ENCODE data around the gene TMCO4. TPM values are rescaled to one million over a fixed set of nuclear protein-coding genes. Genes with fewer than 3 reads are reported as not detected.

TMCO4 gene
- total RNA-seq, 1 donor from 2014 or later, result 5.7 TPM

DNA sequence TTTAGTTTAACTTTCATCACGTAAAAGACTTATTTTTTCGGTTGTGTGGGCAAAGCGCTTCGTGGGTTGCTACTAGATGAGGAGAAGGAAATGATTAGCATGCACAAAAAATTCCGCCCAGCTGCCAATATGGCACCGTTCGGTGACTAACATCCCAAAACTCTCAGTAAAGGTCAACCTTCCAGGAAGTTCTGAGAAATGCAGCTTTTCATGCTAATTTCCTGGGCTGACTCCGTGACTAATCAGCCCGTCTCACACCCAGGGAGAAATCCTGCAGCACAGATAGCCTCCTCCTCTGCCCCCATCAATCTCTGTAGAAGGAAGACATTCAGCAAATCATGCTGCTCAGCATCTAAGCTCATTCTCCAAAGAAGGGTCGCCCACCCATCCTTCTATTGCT lies 34.1 kb downstream of the TMCO4 start:
- no peak overlapping the region for H3K4me3 ChIP-seq
- peaks cover 8 to 12% of the 10 kb centered on the region in 2 donors for H3K36me3 ChIP-seq
- peak overlapping the region; percentile 65 to 76 for H3K27ac ChIP-seq
- peaks cover 0 to 5% of the 10 kb centered on the region in 2 donors for H3K4me1 ChIP-seq
- intact Hi-C loops (cut with DNase I), result loop anchor here (1.0 to 5.0 kb wide), 3 partner anchors 10 to 48 kb away; no protein-coding TSS in a partner anchor
- peak in 1 of 2 donors; percentile 78 for DNase-seq (ENCODE audit: low spot score in 2 of 2)
- no peaks in the 10 kb centered on the region for H3K27me3 ChIP-seq
- no peaks in the 10 kb centered on the region for H3K9me3 ChIP-seq
- TF ChIP-seq CTCF (IDR thresholded peaks at IDR 0.05), result no peak

DNA sequence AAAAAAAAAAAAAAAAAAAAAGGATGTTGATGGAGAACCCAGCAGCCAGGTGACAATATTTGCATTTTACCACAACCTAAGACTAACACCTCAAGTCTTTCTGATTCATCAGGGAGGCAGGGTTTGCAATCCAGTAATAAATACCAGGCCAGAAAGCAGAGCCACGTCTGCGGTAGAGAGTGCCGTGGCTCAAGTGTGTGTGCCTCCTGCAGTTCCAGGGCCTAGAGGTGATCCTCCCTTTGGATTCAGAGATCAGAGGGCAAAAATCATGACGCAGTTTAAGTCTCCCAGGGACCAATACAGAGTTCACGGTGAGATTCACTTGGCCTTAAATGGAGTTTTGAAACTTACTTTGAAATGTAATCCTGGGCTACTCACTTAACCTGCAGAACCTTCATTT lies 34.9 kb downstream of the TMCO4 start:
- H3K9me3 ChIP-seq, result no peaks in the 10 kb centered on the region
- H3K4me1 ChIP-seq, result peaks cover 0 to 5% of the 10 kb centered on the region in 2 donors
- DNase-seq (ENCODE audit: low spot score in 2 of 2), result no peak
- peaks cover under 1 to 6% of the 10 kb centered on the region in 2 donors for H3K36me3 ChIP-seq
- H3K27ac ChIP-seq, result peak overlapping the region; percentile 47 to 49
- intact Hi-C loops (cut with DNase I), result loop anchor here (1.0 to 5.0 kb wide), 4 partner anchors 10 to 48 kb away; partner anchors contain the start of gene TMCO4
- TF ChIP-seq CTCF (IDR thresholded peaks at IDR 0.05), result no peak
- no peaks in the 10 kb centered on the region for H3K27me3 ChIP-seq
- H3K4me3 ChIP-seq, result no peak overlapping the region

DNA sequence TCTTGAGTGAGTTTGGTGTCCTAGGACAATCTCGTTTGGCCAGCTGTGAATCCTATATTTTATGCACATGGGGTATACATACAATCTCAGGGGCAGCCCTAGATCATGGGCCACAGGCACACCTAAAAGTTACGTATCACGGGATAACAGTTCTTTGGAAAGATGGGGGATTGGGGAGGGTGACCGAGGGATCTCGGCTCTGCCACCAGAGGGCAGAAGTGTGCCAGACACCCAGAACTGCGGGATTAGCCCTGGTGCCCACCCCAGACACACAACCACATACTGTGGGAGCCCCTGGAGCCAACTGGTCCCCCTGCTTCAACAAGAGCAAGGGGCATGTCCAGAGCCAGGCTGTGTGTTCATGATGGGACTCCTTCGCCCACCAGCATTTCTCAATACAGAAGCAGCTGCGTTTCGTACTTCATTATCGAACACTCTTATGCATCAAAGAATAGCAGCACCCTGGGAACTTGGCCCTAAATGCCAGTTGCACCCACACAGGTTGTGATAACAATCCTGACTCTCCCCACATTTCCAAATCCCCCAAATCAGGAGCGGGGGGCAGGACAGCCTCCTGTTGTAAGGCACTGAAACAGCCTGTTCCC lies 37.4 kb downstream of the TMCO4 start:
- intact Hi-C loops (cut with DNase I), result loop anchor here (5.0 kb wide), 1 partner anchor 35 kb away; the partner anchor contains the start of gene TMCO4
- no peak for DNase-seq (ENCODE audit: low spot score in 2 of 2)
- TF ChIP-seq CTCF (IDR thresholded peaks at IDR 0.05), result peak in 2 of 3 experiments; percentile 40 to 47

GRCh38 chr1:19759740-19760089 lies 40.0 kb downstream of the TMCO4 start:
- intact Hi-C loops (cut with DNase I), result loop anchor here (5.0 kb wide), 1 partner anchor 38 kb away; the partner anchor contains the start of gene TMCO4
- no peak overlapping the region for H3K4me3 ChIP-seq
- no peaks in the 10 kb centered on the region for H3K27me3 ChIP-seq
- TF ChIP-seq CTCF (IDR thresholded peaks at IDR 0.05), result no peak
- H3K9me3 ChIP-seq, result no peaks in the 10 kb centered on the region
- H3K4me1 ChIP-seq, result peaks cover 6 to 15% of the 10 kb centered on the region in 2 donors
- H3K36me3 ChIP-seq, result no peaks in the 10 kb centered on the region
- DNase-seq (ENCODE audit: low spot score in 2 of 2), result no peak
- H3K27ac ChIP-seq, result peak overlapping the region; percentile 53 to 61

More for the DNA sequence above, 37.4 kb downstream of the TMCO4 start:
- Histone ChIP-seq H3K36me3 (no peaks in the 10 kb centered on the region), H3K27ac (peak overlapping the region in 1 of 2 donors; percentile 10), H3K27me3 (no peaks in the 10 kb centered on the region), H3K4me3 (no peak overlapping the region), H3K9me3 (no peaks in the 10 kb centered on the region), H3K4me1 (peaks cover 6 to 9% of the 10 kb centered on the region in 2 donors)

DNA sequence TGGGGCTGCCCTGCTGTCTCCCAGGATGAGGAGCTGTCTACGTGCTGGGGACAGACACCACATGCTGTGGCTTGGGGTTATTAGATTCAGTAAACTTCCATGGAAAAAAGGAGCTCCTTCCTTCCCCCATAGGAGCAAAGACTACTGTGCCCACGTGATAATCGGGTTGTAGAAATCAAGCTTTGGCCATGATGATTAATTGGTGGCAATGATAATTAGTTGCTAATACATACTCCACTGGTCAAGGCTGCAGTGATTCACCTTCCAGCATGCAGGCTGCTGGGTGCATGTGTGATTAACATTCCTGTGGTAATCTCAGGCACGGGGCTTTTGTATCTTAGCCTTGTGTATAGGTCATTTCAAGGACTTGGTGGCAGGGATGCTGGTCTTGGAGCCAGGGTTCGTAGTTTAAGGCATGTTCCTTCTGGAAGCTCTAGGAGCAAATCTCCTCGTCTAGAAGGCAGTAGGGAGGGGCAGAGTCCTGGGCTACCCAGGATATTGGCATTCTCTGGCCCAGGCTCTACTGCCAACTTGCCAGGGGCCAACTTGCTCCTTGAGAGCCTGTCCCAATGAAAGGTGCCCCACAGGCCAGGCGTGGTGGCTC lies 41.4 kb downstream of the TMCO4 start:
- no peaks in the 10 kb centered on the region for H3K36me3 ChIP-seq
- no peaks in the 10 kb centered on the region for H3K27me3 ChIP-seq
- no peak overlapping the region for H3K4me3 ChIP-seq
- peaks cover 6 to 18% of the 10 kb centered on the region in 2 donors for H3K4me1 ChIP-seq
- H3K27ac ChIP-seq, result peak overlapping the region; percentile 53 to 61
- intact Hi-C loops (cut with DNase I), result no loop called here
- no peak for TF ChIP-seq CTCF (IDR thresholded peaks at IDR 0.05)
- no peak for DNase-seq (ENCODE audit: low spot score in 2 of 2)
- H3K9me3 ChIP-seq, result no peaks in the 10 kb centered on the region

Measured in ascending aorta (tissue), 2 donors.